LHCN-M2 (cell line): ENCODE results near the gene ZNF219. TPM values are rescaled to one million over a fixed set of nuclear protein-coding genes. Genes with fewer than 3 reads are reported as not detected.

Experiments used
- DNase-seq: peaks from one replicate; pipeline ENCODE4 v3.0.0-alpha.2; 2012; ENCODE audit warnings: low read depth
- total RNA-seq: library from RNA; depleted of rRNA; stranded (reverse); fragments of >200 nt; gene quantifications from 2 replicates; pipeline ENCODE4 v1.2.3, GENCODE V29; 2014

ZNF219 gene
- total RNA-seq, 1 experiment from 2014 or later: 18.3 TPM

DNA sequence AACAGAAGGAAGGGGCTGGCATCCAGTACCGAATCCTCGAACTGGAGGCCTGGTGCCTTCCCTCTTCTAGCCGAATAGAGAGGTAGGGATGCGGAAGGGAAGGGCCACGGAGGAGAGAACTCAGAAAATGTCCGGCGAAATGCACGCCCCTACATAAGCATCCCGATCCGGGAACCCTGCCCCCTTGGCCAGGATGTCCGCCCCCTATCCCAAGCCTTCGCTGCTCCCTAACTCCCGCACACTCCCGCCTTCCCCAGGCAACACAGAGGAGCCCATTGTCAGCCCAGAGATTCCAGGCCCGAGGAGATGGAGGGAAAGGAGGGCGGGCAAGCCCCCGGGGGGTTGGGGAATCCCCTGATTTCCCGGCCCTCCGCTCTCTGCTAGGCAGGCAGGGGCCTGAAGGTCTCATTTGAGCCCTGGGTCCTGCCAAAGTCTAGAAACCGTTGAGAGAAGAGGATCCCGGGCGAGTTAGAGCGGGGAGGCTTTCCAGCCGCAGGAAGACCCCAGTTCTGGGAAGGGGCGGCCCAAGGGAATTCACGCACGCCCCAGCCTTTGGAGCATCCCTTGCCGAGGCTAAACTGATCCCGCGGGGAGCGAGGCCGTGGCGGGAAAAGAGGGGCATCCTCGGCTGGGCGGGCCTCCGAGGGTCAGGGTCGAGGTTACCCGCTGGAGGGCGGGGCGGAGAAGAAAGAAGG, 28.9 kb downstream of the ZNF219 start:
- DNase-seq: peak; percentile 20

DNA sequence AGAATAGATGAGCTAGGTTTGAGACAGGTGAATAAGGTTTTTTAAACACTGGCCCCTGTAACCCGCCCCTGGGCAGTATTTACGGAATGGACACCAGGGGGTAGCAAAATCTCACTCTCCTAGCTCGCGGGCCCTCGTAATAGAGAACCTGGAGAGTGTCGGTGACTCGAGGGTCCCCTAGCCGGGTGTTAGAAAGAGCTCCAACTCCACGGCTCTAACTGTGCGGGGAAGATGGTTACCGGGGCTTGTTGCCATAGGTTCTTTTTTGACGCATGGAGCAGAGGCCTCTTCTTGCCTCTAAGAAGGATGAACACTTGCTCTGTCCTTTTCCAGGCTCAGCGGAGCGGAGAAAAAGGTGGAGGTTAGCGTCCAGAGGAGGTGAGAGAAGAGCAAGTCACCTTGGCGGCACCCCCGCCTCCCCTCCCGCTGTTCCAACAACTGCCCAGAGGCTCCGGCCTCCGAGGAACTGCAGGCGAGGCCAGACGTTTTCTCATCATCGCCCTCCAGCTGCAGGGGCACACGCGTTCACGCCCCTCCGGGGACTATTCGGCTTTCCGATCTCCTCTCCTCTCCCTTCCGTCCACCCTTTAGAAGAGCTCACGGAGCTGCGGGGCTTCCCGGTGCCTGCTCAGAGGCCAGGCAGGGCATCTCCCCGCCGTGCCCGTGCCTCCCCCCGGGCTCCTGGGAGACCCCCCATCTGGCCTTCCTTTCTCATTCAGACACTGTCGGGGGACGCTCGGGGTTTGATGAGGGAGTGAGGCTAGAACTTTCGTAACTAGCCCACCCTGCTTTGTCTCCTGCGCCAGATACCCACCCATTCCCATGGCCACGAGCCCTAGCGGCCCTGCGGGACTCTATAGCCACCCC, 29.7 kb downstream of the ZNF219 start:
- DNase-seq: peak; percentile 38

DNA sequence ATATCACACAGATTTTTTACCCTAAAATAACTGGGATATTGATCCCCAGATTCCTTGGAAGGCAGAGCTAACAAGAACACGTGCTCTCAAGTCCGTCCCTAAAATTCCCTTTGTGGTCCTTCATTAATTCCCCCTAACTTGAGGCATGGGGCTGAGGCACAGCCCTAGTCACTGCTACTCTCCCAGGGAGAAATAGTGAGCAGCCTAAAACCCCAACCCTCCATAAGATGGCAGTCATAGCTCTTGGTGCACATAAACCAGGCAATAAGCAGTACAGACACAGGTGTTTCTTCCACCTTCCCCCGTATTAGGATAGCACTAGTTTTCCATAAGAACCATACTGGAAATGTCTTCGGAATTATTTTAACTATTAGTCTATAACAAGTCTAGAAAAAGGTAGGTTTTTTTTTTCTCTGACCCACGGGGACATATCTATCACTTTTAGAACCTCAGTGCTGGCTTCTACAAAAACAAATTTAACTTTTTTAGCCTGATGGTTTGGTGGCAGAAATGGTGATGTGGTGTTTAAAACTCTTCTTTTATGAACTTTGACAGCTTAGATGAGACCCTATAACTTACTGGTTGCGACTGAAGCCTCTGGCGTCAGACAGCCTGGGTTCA, 31.5 kb downstream of the ZNF219 start:
- DNase-seq: no peak

DNA sequence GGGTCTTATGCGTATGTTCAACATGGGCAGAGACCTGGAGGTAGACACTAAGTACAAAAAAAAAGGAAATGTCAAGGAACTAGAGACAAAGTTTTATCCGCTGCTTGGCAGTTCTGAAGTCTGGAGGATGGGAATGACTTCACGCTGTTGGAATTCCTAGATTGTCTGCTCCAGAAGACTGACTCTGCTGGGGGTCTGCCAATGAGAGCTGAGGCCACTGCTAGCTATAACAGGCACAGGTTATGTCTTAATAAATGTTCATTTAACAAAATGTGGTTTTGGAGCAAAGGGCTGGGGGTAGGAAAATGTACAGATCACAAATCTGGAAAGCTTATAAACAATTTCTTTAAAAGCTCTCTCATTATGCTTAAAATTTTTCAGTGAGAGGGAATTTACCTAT, 35.0 kb downstream of the ZNF219 start:
- peak; percentile 65 for DNase-seq

DNA sequence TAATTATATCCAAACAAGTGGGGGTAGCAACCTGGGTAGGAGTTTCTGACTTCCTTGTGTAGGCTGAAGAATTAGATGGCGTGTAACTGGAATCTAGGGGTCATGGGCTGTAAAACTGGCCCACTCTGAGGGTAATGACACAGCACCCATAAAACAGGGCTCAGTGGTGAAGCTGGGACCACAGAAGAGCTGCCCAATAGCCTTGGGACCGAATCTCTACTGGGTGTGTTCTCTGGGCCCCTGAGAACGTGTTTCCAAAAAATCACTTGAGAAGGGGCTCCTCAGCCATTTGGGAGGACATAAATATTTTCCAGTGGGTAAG, 37.1 kb downstream of the ZNF219 start:
- no peak for DNase-seq

DNA sequence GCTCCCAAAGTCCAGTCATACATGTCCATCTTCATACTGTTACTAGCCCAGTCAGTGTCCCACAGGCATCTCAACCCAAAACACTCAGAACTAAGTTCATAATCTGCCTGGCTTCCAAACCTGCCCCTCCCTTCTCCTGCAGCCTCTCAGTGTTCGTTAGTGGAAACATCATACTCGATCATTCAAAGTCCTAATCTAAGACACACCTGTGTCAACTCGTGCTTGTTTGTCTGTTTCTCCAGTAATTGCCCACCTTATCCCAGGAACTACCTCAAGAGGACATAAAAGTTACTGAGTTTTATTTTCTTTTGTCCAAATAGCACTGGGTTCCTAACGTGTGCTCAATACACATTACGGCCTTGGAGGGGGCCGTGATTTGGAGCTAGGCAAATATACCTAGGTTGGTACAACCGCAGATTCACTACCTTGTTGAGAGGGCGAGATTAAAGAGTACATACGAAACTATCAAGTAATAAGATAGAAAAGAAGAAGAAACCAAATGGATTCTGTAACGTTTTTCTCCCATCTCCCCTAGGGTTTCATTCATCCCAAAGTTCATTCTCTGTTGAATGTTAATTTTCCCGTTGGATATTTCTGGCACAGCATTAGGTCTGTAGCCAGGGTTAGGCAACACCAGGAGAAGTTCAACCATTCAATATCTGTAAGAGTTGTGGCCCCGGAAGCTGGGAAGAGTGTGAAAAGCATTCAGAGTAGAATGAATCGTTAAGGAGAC, 37.7 kb downstream of the ZNF219 start:
- no peak for DNase-seq

DNA sequence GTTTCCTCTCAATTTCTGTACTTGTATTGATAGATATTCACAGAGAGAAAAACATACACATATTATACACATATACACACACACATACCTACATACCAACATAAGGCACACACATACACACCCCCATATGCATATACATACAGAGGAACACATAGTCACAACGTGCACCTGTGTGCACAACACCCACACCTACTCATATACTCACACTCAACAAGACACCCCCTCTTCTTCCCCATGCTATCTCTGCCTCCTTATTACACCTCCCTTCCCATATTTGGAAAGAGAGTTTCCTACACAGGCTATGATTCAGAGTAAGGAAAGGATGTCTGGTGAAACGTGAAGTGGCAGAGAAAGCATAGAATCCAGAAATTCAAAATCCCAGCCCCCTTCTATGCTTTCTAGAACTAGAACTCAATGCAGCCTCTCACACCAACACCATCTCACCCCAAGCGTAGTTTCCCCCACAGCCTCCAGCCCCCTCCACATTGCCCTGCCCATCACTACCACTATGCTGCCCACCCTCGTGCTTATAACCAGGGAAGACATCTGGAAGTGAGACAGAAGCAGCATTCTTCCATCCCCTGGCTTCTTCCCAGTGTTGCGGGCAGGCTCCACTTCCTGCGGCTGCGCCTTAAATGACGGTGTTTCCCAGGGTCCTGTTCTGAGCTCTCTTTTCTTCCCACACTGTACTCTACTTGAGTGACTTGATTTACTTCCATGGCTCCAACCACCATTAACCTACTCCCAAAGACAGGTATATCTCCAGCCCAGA, 38.4 kb downstream of the ZNF219 start:
- no peak for DNase-seq

DNA sequence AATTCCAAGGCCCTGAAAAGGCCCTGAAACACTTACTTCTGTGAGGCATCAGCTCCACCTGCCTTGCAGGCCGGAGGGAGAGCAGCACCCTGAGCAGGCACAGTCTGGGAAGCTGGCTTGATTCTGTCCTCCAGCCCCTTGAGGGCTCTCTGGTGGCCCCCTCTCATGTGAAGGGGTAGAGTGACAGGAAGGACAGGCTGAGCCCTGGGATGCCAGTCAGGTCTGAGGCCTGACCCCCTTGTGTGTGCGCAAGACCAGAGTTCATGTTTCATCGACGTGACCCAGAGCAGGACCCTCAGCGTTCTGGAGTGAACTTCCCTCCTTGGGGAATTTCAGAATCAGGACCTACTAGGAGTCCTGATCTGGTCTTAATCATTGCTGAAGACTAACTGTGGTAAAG, 39.6 kb downstream of the ZNF219 start:
- DNase-seq: no peak

DNA sequence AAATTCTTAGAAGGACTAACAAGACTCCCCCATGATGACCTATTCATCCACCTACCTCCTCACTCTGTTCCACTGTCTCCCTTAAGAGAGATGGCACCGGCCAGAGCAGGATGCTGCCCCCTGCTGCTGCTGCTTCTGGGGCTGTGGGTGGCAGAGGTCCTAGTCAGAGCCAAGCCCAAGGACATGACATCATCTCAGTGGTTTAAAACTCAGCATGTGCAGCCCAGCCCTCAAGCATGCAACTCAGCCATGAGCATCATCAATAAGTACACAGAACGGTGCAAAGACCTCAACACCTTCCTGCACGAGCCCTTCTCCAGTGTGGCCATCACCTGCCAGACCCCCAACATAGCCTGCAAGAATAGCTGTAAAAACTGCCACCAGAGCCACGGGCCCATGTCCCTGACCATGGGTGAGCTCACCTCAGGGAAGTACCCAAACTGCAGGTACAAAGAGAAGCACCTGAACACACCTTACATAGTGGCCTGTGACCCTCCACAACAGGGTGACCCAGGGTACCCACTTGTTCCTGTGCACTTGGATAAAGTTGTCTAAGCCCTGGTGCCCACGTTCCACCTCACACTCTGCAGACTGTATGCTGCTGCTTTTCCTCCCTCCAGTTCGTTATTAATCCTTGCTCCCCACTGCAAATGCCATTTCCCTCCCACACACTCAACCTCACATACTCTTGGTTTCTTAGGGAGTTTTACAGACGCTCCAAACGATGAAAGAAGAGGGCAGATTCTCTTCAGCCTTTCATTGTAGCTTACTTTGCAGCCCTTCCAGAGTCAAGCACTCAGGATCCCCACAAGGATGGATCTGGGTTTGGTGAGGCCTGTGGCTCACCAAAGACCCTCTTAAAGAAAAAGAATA, 40.4 kb downstream of the ZNF219 start, which contains the start of gene RNASE8:
TSS of gene RNASE8 (plus strand) at position 20 of the 873 bp plus-strand sequence. CDS start at position 91, 71 bp downstream.
- peak; percentile 26 for DNase-seq

DNA sequence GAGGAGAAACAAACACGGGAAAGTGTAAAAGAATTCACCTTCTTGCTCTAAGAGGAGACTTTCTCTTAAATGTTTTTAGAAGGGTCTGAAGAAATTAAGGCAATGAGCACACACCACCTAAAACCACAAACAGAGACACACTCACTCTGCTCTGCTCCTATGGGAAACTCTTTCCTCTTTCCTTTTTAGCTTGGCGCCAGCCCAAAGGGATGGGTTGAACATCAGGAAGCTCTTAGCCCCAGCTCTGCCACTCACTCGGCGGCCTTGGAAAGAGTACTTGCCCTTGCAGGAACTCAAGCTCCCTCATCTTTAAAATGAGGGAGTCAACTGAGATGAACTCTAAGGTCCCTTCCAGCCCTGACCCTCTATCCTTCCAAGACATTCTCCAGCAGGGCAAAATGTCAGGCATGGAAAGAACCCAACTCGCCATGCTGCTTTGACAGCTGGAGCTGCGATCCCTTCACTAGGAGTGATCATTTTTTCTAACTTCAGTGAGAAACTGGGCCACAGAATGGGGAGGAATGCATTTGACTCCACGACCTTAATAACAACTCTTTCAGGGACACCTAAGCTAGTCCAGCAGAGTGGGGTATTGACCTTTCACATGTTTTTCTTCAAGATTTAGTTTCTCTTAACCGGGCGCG, 41.8 kb downstream of the ZNF219 start:
- DNase-seq: peak; percentile 36

DNA sequence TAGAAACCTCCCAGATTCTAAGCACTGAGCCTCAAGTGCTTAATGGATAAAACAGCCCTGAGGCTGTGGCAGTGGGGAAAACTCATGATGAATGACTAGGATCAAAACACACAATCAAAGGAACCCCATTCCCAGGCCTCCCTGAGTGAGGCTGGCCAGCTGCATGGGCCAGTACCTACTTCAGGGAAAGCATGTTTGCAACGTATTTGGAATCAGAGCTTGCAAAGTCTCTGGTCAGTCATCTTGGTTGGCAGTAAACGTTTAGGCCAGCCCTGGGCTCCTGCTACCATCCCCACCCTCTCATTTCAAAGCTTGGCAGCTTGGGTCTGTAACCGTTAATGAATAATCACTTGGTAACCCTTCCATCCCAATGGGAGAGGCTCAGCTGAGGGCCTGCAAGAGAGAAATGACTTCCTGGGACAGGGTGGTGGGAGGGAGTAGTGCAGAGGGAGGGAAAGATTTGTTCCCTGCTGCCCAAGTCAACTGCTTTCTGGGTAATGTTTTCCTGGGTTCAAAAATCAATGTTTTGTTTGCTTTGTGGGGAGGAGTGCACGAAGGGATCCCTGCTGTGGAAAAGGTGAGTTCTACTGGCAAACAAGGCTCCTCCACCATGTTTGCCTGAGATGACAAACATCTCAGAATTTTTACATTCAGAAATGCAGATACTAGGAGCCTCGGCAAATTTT, 42.9 kb downstream of the ZNF219 start:
- DNase-seq: no peak

DNA sequence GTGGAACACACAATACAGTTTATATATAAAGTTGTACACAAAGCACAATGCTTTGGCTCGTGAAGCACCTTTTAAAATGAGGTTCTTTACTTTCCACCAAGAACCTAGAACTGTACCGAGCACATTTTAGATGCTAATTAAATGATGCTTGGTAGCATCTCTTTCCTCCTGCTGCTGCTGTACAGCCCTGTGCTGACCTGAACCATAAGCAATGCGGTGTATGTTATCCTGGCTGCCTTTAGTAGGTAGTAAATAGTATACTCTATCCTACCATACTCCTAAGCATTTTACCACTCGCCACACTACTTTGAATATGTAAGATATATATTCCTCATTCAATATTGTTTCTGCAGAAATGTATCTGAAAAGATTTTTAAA, 43.7 kb downstream of the ZNF219 start:
- DNase-seq: no peak

DNA sequence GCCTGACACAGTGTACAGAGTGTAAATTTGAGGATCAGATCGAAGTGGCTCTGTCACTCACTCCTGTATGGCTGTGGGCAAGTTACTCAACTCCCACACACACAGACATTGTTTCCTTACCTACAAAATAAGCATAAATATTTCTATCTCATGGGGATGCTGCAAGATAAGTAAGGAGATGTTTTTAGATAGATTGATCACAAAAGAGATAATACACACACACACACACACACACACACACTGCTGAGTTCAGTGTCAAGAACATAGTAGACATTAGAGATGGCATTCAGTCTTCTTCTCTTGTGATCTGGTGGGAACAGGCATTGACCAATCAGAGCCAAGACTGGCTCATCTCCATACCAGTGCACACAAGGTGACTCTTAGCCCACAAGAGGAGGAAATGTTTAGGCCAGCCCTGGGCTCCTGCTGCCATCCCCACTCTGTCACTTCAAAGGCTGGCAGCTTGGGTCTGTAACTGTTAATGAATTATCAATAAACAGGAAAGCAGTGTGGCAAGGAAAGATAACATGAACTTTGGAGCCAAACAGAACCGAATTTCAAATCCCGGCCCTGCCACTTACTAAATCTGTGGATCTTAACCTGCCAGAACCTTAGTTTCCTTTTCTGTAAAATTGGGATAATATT, 44.2 kb downstream of the ZNF219 start:
- no peak for DNase-seq

DNA sequence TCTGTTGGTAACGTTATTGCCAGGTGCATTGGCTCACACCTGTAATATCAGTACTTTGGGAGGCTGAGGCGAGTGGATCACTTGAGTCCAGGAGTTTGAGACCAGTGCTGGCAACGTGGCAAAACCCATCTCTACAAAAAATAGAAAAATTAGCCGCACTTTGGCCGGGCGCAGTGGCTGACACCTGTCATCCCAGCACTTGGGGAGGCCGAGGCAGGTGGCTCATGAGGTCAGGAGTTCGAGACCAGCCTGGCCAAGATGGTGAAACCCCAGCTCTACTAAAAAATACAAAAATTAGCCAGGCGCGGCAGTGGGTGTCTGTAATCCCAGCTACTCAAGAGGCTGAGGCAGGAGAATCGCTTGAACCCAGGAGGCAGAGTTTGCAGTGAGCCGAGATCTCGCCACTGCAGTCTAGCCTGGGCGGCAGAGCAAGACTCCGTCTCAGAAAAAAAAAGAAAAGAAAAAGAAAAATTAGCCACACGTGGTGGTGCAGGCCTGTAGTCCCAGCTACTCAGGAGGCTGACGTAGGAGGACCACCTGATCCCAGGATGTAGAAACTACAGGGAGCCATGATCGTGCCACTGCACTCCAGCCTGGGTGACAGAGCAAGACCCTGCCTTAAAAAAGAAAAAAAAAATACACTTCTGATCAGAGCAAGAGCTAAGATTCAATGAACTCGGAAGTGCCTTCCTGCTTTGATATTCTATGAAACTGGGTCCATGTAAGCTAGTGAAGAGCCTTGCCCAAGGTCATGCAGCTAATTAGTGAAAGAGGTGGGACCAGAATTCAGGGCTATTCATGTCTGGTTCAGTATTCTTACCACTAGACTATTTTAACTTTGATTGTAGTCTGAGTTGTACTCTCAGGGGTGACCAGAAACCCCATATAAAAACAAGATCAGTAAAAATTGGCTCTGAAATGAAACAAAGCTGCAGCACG, 45.0 kb downstream of the ZNF219 start:
- DNase-seq: no peak

DNA sequence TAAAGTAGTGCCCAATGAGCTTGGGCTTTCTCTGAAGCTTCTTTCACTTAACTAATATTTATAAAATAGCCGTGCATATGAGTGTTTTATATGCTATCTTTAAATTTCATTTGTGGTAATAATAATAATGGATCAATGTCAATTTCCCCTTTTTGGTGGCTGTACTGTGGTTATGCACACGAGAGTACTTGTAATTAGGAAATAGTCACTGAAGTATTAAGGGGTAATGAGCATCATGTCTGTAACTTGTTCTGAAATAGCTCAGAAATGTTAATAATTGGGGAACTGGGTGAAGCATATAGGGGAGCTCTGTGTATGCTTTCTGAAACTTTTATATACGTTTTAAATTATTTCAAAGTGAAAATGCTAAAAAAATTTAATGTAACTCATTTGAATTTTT, 47.9 kb downstream of the ZNF219 start:
- DNase-seq: no peak

DNA sequence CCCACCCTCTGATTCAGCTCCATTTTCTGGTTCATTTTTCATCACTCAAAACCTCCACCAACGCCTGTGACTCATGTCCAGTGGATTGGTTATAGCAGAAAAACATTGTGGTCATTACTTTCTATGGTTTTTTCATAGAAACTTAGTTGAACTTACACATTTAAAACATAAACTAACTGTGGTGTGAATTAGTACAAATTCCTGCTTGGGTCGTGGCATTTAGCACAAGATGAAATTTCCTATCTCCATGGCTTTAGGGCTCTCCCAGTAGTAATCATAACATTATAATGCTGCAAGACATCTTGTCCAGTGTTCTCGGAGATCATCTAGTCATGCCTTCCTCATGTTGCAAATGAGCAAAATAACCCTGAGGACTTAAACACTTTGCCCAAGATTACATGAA, 49.2 kb downstream of the ZNF219 start:
- DNase-seq: peak; percentile 49

DNA sequence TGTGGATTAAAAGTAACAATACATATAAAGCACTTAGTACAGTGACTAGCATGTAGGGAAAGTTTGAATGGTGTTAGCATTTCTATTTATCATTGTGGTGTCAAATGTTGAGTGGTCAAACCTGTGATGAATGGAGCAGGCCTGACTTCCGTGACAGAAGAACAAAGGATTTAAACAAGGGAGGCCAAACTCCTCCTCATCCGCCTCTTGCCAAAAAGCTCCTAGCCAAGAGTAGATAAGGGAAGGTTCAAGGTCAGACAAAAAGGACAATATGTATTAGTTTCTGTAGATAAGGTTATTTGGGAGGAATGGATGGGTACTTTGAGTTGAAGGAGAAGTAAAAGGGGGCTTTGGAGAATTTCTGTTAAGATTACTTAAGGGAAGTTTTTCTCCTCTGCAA, 49.8 kb downstream of the ZNF219 start:
- DNase-seq: no peak
